SK-N-MC (cell line): ENCODE data around the gene TTC31.
"Not testable (repeated sequence)": the region's sequence is repeated elsewhere in the genome, so short reads cannot be mapped to it uniquely, and the experiment has no call there.

Experiments used
- DNase-seq: peaks from one replicate; pipeline ENCODE4 v3.0.0-alpha.2; 2011; ENCODE audit warnings: low read depth, low spot score
- H3K27ac ChIP-seq: fragments of 200-600 bp; sonication (generic); 2 replicates; pipeline ENCODE4 v1.5.1; 2016; ENCODE audit warnings: mixed run types
- H3K36me3 ChIP-seq: fragments of 200-600 bp; sonication (generic); 2 replicates; pipeline ENCODE4 v1.6.1; 2017; ENCODE audit warnings: antibody characterized with exemption, low read length, mixed read lengths; ENCODE audit not compliant: insufficient read depth
- H3K4me3 ChIP-seq: fragments of 200-600 bp; sonication (generic); 2 replicates; pipeline ENCODE4 v1.5.1; 2016
- H3K9ac ChIP-seq: fragments of 200-600 bp; sonication (generic); 2 replicates; pipeline ENCODE4 v1.8.0; 2017; ENCODE audit warnings: mixed run types, mixed read lengths; ENCODE audit not compliant: insufficient read length
- H3K9me3 ChIP-seq: fragments of 200-600 bp; sonication (generic); 2 replicates; pipeline ENCODE4 v1.6.1; 2017; ENCODE audit warnings: low read depth, mild to moderate bottlenecking, antibody characterized with exemption, low read length, moderate library complexity, mixed read lengths
- EZH2 ChIP-seq: fragments of 200-600 bp; sonication (generic); IDR thresholded peaks from one replicate; pipeline ENCODE4 v1.6.1; 2017; ENCODE audit warnings: antibody characterized with exemption
- FOXP2 ChIP-seq: optimal IDR thresholded peaks from 2 replicates; pipeline ENCODE3; 2011; ENCODE audit warnings: mild to moderate bottlenecking, moderate library complexity; ENCODE audit not compliant: insufficient read depth; ENCODE audit errors: extremely low read length, control extremely low read depth
- POLR2AphosphoS5 ChIP-seq: IDR thresholded peaks from 2 replicates; pipeline ENCODE4 v1.6.1; 2012; ENCODE audit warnings: mild to moderate bottlenecking, low read depth, low read length, borderline replicate concordance

TTC31 gene

DNA sequence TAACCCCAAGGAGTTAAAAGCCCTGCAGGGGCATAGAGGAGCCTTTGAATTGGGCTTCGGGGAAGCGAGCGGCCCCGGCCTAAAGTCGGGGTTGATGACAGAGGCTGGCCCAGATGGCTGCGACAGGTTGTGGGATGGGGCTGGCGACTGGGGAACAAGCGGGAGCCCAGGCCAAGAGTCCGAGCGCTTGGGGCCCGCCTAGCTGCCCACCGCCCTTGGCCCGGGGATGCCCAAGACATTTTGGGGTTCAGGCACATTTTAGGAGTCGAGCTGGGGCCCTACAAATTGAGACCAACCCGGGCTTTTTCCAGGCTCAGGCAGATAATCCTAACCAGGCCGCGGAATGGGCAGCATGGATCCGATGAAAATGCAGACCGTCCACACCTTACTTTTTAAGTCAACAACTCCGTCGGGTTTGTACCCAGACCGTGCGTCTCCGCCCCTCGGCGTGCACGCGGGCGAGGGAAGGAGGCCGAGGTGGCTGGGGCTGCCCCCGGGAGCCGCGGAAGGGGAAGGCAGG lies 41.7 kb upstream of the TTC31 start:
- TF ChIP-seq EZH2, result no peak
- TF ChIP-seq FOXP2, result no peak
- TF ChIP-seq POLR2AphosphoS5, result no peak
- no peaks in the 10 kb centered on the region for H3K9me3 ChIP-seq
- H3K27ac ChIP-seq, result no peak overlapping the region
- no peaks in the 10 kb centered on the region for H3K36me3 ChIP-seq
- no peak overlapping the region for H3K4me3 ChIP-seq
- H3K9ac ChIP-seq, result no peak overlapping the region
- DNase-seq, result no peak

DNA sequence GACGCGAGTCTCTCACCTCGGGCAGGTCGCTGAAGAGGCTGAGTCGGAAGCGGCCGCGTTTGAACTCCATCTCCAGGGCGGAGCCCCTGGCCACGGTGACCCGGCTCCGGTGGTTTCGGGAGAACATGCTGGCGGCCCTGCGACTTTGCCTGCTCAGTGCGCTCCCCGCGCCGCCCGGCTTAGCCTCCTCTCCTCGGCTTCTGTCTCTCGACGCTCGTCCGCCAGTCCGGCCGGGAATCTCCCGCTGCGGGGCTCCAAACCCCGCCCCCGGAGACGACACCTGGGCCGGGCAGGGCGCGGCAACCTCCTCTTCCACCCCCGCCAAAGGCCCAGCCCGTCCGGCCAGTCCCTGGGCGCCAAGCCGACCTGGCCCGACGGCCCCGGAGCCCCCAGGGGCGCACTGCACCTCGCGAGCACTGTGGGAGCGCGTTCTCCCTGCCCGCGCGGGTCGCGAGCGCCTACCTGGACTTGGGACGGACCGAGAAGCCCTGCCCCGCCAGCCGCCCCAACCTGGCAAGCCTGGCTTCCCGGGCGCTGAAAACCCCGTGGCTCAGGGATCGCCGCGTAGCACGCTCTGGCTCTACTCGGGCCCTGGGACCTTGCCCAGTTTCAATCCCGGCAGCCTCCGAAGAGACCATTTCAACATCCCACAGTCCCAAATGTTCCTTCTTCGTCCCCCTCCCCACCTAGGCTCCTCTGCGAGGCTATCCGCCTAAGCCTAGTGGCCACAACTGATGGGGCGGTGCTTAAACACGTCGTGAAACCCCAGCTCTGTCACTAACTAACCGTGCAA lies 41.0 kb upstream of the TTC31 start, which contains the start of gene RTKN:
RTKN (minus strand) TSS at position 248 of the 793 bp plus-strand sequence; CDS start at position 127, 121 bp downstream.
- peak within 1 kb of the TSS; percentile 80 for H3K9ac ChIP-seq
- DNase-seq, result no peak
- H3K9me3 ChIP-seq, result no peaks in the 10 kb centered on the region
- H3K36me3 ChIP-seq, result no peaks in the 10 kb centered on the region
- H3K27ac ChIP-seq, result peak within 1 kb of the TSS; percentile 76
- H3K4me3 ChIP-seq, result peak within 1 kb of the TSS; percentile 79
- TF ChIP-seq POLR2AphosphoS5 (no peak), EZH2 (no peak), FOXP2 (no peak)

DNA sequence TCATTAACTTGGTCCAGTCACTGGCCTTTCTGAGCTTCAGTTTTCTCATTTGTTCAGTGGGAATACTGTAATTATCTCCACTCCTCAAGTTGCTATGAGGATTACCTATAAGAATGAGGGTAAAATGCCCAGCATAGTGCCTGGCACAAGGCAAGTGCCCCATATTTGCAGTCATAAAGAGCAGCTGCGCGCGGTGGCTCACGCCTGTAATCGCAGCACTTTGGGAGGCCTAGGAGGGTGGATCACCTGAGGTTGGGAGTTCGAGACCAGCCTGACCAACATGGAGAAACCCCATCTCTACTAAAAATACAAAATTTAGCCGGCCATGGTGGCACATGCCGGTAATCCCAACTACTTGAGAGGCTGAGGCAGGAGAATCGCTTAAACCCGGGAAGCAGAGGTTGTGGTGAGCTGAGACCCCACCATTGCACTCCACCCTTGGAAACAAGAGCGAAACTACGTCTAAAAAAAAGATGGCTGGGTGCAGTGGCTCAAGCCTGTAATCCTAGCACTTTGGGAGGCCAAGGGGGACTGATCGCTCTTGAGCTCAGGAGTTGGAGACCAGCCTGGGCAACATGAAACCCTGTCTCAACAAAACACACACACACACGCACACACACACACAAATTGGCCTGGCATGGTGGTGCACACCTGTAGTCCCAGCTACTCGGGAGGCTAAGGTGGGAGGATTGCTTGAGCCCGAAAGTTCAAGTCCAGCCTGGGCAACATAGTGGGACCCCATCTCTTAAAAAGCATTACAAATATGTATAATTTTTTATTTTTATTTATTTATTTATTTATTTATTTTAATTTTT lies 40.2 kb upstream of the TTC31 start:
- H3K9ac ChIP-seq, DNase-seq, H3K4me3 ChIP-seq, H3K9me3 ChIP-seq, H3K27ac ChIP-seq, H3K36me3 ChIP-seq: not testable (repeated sequence)

GRCh38 chr2:74444498-74445318 lies 38.2 kb upstream of the TTC31 start:
- Histone ChIP-seq H3K9me3 (no peaks in the 10 kb centered on the region), H3K9ac (no peak overlapping the region), H3K36me3 (no peaks in the 10 kb centered on the region), H3K4me3 (no peak overlapping the region), H3K27ac (no peak overlapping the region)
- DNase-seq, result no peak
- TF ChIP-seq EZH2 (no peak), FOXP2 (no peak), POLR2AphosphoS5 (no peak)

- no peak overlapping the region for H3K27ac ChIP-seq
- H3K4me3 ChIP-seq, result no peak overlapping the region
- no peak for DNase-seq
- H3K36me3 ChIP-seq, result no peaks in the 10 kb centered on the region
- no peaks in the 10 kb centered on the region for H3K9me3 ChIP-seq
- TF ChIP-seq FOXP2 (no peak), EZH2 (no peak), POLR2AphosphoS5 (no peak)
- H3K9ac ChIP-seq, result no peak overlapping the region
Measured at GRCh38 chr2:74447230-74447999, 35.5 kb upstream of the TTC31 start.

DNA sequence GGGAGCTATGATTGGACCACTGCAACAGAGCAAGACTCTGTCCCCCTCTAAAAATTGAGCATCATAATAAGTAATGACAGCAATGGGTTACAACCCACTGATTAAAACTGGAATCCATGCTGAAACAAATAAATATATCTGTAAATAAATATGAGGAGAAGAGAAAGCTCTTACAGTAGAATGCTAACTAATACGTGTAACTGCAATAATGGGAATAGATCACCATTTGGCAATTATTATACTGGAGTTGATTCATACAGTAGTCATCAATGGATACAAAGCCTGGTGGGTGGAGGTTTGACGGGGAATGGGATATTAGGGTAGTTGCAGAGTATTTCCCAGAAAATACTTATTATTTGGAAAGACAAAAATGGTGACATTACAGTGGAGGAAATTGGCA lies 34.1 kb upstream of the TTC31 start:
- no peak for DNase-seq
- no peaks in the 10 kb centered on the region for H3K9me3 ChIP-seq
- no peak overlapping the region for H3K4me3 ChIP-seq
- no peak overlapping the region for H3K27ac ChIP-seq
- TF ChIP-seq EZH2, result no peak
- no peak for TF ChIP-seq POLR2AphosphoS5
- TF ChIP-seq FOXP2, result no peak
- H3K9ac ChIP-seq, result no peak overlapping the region
- no peaks in the 10 kb centered on the region for H3K36me3 ChIP-seq

DNA sequence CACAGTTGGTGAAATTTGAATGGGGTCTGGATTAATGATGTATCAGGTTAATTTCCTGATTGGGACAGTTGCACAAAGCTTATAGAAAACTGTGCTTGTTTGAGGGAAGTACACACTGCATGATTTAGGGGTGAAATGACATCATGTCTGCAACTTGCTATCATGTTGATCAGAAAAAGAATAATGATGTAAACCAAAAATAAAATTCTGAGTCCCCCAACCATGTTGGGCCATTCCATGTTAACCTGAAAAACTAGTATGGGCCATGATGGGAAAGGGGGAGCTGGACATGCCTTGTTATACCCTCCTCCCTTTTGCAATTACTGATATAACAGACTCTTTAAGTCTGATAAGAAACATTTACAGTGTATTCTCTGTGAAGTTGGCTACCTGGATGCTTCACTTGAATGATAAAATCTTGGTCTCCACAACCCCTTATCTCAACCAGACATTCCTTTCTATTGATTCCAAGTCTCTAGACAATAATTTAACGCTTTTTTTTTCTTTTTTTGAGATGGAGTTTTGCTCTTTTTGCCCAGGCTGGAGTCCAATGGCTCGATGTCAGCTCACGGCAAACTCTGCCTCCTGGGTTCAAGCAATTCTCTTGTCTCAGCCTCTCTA lies 32.2 kb upstream of the TTC31 start:
- Histone ChIP-seq H3K9ac (no peak overlapping the region), H3K27ac (no peak overlapping the region)

More for the DNA sequence above, 32.2 kb upstream of the TTC31 start:
- no peak overlapping the region for H3K4me3 ChIP-seq
- TF ChIP-seq FOXP2 (no peak), EZH2 (no peak), POLR2AphosphoS5 (no peak)
- no peaks in the 10 kb centered on the region for H3K9me3 ChIP-seq
- no peaks in the 10 kb centered on the region for H3K36me3 ChIP-seq
- no peak for DNase-seq
